Urothelium cell line (cell line): Measurements from ENCODE around the gene FGA.

ENCODE experiments used
- DNase-seq: peaks from one replicate; pipeline ENCODE4 v3.0.0; 2011; ENCODE audit warnings: low spot score, mixed read lengths
- FAIRE-seq: peaks from 2 replicates; lab custom pipeline; 2011; peaks lifted over from hg19 to GRCh38; lab: Jason Lieb, UNC

Gene FGA

GRCh38 chr4:154549894-154550790 is 40.4 kb downstream of the FGA start, which contains the start of gene PLRG1:
Gene PLRG1 (minus strand): TSS chr4:154550400. CDS start chr4:154550308, 92 bp downstream.
- FAIRE-seq (peak; percentile 50), DNase-seq (peak; percentile 96)

GRCh38 chr4:154545689-154546088 is 44.9 kb downstream of the FGA start:
- no peak for DNase-seq
- no peak for FAIRE-seq

- DNase-seq = no peak
- no peak for FAIRE-seq
Observed at GRCh38 chr4:154542271-154542879, 48.2 kb downstream of the FGA start.
